IgD-negative memory B cell (primary cell): Measurements from ENCODE around the gene RAPGEF4. TPM values are rescaled to one million over a fixed set of nuclear protein-coding genes. Genes with fewer than 3 reads are reported as not detected.

Experiments used
- H3K27ac Mint-ChIP-seq, 3 donors: one replicate each; pipeline ENCODE4 v1.8.0; 2020 to 2022; ENCODE audit warnings: mild to moderate bottlenecking in 3 of 3, mixed read lengths in 3 of 3, moderate library complexity in 1 of 3
- H3K27me3 Mint-ChIP-seq: one replicate; pipeline ENCODE4 v1.8.0; 2021; ENCODE audit warnings: mixed read lengths
- H3K36me3 Mint-ChIP-seq: one replicate; pipeline ENCODE4 v1.8.0; 2020; ENCODE audit warnings: mild to moderate bottlenecking, mixed read lengths
- H3K4me1 Mint-ChIP-seq, 3 donors: one replicate each; pipeline ENCODE4 v1.8.0; 2020 to 2022; ENCODE audit warnings: mixed read lengths in 3 of 3, mild to moderate bottlenecking in 1 of 3
- H3K4me3 Mint-ChIP-seq, 4 donors: one replicate each; pipeline ENCODE4 v1.8.0; 2020 to 2022; ENCODE audit warnings: mild to moderate bottlenecking in 4 of 4, mixed read lengths in 4 of 4, moderate library complexity in 3 of 4
- H3K9me3 Mint-ChIP-seq, 3 donors: one replicate each; pipeline ENCODE4 v1.8.0; 2020 to 2021; ENCODE audit warnings: mixed read lengths in 3 of 3, mild to moderate bottlenecking in 1 of 3
- polyA plus RNA-seq: library from polyadenylated mRNA; unstranded; fragments of 300-500 nt; fragmentation: Illumina TruSeq; gene quantifications from one replicate; pipeline ENCODE4 v1.2.3, GENCODE V29; 2021

The RAPGEF4 gene
- polyA plus RNA-seq, 1 donor from 2014 or later = not detected

DNA sequence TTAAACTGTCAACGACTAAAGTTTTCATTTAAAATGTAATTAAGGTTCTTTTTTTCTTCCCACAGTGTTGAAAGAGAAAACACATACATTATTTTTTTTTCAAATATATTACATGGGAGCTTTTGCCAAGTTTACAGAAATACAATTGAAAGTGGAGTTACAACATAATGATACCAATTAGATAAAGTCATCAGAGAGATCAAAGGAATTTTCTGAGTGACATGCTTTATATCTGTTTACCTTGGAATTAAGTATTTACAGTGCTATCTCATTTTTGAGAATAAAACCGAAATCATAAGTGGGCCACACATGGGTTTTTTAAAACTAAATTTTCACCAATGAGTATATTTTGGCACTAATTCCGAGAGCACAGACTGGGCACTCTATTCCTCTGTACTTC lies 165.2 kb downstream of the RAPGEF4 start:
- Mint-ChIP-seq H3K27me3 (peaks cover 14% of the 10 kb centered on the region), H3K9me3 (no peaks in the 10 kb centered on the region), H3K4me1 (no peaks in the 10 kb centered on the region), H3K36me3 (no peaks in the 10 kb centered on the region), H3K27ac (no peak overlapping the region), H3K4me3 (no peak overlapping the region)

DNA sequence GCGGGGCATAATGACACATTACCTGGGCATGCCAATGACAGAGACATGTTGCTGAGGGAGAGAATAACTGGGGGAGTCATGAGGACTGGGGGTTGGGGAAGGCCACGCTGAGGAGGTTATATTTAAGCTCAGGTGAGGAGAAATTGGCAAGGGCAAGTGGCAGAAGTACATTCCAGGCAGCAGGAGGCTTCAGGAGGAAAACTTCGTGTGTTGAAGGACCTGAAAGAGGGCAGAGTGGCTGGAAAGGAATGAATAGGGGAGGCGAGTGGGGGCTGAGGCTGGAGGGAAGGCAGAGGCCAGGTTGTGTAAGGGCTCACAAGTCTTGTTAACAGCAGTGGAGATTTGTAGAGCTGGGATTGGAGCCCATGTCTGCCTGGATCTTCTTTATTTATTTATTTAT lies 166.3 kb downstream of the RAPGEF4 start:
- Mint-ChIP-seq H3K27ac (no peak overlapping the region), H3K36me3 (no peaks in the 10 kb centered on the region), H3K4me1 (no peaks in the 10 kb centered on the region), H3K9me3 (no peaks in the 10 kb centered on the region), H3K4me3 (no peak overlapping the region), H3K27me3 (peaks cover 14% of the 10 kb centered on the region)

DNA sequence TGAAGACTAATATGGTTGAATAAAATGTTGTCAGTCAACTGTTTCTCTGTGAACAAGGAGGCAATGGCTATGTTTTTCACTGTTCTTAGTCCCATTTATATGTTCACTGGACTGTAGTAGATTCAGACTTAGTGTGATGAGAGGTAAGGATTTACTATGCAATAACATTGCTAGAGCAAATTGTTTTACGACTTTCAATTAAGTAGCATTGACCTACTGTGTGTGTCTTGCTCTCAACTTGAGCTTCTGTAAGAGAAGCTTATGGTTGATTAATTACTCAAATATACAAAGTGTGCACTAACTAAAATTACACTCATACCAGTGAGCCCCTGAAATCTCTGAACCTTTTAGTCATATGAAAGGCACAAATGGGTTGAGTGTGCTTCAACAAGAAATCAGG lies 168.6 kb downstream of the RAPGEF4 start:
- no peaks in the 10 kb centered on the region for H3K36me3 Mint-ChIP-seq
- no peak overlapping the region for H3K4me3 Mint-ChIP-seq
- no peaks in the 10 kb centered on the region for H3K9me3 Mint-ChIP-seq
- no peaks in the 10 kb centered on the region for H3K4me1 Mint-ChIP-seq
- peaks cover 4% of the 10 kb centered on the region for H3K27me3 Mint-ChIP-seq
- no peak overlapping the region for H3K27ac Mint-ChIP-seq

DNA sequence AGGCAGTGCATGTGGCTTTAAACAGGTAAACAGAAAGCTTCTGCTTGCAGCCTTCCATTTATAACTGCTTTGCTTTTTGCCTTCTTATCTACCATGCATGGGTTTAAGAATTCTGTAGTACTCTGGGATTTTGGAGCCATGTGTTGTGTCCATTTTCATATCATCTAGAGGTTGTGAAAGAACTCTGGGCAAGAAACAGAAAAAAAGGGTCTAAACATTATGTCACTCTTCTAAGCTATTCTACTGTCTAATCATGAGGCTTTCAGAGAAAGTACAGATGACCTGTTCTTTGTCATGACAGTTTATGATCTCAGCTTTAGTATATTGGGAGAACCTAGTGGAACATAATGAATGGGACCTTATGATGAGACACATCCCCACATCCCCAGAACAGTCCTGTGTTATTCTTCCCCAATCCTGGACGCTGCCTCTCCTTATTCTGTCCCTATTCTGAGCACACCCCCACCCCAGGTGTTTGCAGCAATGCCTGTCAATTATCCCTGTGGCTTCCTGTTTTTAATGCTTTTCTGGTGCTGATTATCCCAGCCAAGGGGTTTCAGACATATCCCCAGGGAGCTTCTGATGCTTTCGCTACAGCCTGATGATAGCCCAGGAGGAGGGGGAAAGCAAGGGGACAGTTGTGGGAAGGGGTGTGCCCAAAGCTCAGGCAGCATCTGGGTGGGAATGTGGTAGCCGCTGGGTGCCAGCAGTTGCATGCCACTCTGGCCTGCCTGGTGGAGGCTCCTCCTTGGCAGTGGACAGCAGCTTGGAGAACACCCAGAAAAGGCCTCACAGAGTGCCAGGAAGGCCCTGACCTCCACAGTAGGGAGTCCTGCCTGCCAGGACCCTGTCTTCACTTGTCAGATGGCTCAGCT lies 170.5 kb downstream of the RAPGEF4 start:
- Mint-ChIP-seq H3K27me3 (peaks cover 4% of the 10 kb centered on the region), H3K27ac (no peak overlapping the region), H3K4me1 (no peaks in the 10 kb centered on the region), H3K9me3 (no peaks in the 10 kb centered on the region), H3K36me3 (no peaks in the 10 kb centered on the region), H3K4me3 (no peak overlapping the region)

DNA sequence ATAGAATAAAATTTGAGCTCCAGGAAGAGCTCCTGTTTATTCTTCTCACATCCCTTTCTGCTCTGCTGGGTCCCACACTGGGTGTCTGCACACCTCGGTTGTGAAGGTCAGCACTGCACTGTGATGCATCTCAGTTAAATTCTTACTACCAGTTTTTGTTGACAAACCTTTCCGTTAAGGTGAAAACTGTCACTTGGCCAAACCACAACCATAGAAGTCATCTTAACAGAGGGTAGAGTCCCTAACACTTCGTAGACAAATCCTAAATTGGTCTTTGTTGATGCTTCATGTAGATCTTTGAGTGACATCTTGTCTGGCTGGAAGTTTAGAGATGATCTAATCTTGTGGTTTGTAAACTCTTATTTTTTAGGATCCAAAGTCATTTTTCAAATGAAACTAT lies 172.6 kb downstream of the RAPGEF4 start:
- Mint-ChIP-seq H3K36me3 (no peaks in the 10 kb centered on the region), H3K4me1 (no peaks in the 10 kb centered on the region), H3K27ac (no peak overlapping the region), H3K9me3 (no peaks in the 10 kb centered on the region), H3K4me3 (no peak overlapping the region), H3K27me3 (peaks cover 4% of the 10 kb centered on the region)

DNA sequence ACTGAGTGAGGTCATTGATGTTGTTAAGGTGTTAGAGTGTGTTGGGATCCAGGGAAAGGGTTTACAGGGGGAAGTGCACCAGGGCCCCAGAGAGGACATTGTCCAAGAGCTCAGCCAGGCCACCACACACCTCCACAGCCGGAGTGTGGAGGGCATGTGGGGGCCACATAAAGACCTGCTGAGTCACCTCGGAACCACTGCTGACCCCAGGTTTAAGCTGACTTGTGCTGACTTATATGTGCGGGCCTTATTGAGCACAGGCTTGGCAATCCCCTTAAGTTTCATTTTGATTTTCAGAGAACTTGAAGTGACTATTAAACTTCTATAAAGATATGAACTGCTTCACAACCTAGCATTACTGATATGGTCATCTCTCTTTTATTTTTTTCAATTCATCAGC lies 173.8 kb downstream of the RAPGEF4 start:
- no peak overlapping the region for H3K27ac Mint-ChIP-seq
- peaks cover 0 to 1% (median 0%) of the 10 kb centered on the region in 3 donors for H3K4me1 Mint-ChIP-seq
- H3K27me3 Mint-ChIP-seq = peaks cover 2% of the 10 kb centered on the region
- H3K36me3 Mint-ChIP-seq = no peaks in the 10 kb centered on the region
- H3K4me3 Mint-ChIP-seq = no peak overlapping the region
- H3K9me3 Mint-ChIP-seq = no peaks in the 10 kb centered on the region

DNA sequence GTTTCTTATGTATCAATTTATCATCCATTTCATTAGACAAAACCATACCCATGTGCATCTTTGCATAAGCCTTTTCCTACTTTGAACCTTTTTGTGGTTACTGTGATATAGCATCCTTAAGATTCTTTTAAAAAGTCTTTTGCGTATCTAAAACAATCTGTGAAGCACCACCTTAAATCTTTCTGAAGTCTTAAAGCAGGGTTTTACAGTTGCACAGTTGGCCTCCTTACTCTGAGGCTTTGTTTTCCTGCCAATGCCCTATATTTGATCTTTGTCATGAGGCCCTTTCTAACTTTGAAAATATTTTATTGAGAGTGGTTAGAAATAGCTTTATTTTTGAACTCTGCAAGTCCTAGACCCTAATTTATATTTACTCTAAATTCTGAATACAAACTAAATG lies 176.6 kb downstream of the RAPGEF4 start:
- no peak overlapping the region for H3K27ac Mint-ChIP-seq
- H3K9me3 Mint-ChIP-seq = no peaks in the 10 kb centered on the region
- no peak overlapping the region for H3K4me3 Mint-ChIP-seq
- no peaks in the 10 kb centered on the region for H3K36me3 Mint-ChIP-seq
- H3K4me1 Mint-ChIP-seq = peaks cover 0 to 1% (median 0%) of the 10 kb centered on the region in 3 donors
- peaks cover 9% of the 10 kb centered on the region for H3K27me3 Mint-ChIP-seq

DNA sequence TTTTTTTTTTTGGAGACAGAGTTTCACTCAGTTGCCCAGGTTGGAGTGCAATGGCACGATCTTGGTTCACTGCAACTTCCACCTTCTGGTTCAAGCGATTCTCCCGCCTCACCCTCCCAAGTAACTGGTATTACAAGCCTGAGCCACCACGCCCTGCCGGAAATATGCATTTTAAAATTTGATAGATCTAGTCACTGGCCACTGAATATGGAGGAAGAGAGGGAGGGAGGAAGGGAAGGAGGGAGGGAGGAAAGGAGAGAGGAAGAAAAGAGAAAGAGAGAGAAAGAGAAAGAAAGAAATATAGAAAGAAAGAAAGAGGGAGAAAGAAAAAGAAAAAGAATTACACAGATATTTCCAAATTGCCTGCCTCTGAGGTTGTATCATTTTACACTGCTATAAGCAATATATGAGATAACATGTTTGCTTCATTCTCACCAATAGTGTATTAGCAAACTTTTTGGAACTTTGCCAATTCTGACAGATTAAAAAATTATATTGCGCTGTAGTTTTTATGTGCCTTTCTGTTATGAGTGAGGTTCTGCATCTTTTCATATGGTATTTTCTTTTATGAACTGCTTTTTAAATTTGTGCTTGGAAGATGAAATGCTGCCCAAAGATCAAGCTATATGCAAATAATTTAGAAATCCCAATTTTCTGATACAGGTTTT lies 178.8 kb downstream of the RAPGEF4 start:
- Mint-ChIP-seq H3K27me3 (peaks cover 15% of the 10 kb centered on the region), H3K4me3 (no peak overlapping the region)

DNA sequence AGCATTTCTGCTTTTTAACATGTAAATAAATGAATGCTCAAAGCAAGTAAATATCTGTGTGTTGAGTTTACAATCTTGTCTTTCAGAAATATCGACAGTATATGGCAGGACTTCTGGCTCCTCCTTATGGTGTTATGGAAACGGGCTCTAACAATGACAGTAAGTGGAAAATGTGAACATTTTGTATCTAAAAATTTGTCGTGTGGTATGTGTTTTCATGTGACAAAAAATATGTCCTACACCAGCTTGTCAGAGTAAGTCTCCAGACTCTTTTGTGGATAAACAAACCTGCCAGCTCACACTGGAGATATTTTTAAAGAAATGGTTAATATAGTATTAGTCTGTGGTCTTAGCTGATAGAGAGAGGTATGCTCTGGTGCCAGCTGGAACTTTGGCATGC lies 182.1 kb downstream of the RAPGEF4 start:
- Mint-ChIP-seq H3K36me3 (no peaks in the 10 kb centered on the region), H3K27me3 (peaks cover 24% of the 10 kb centered on the region), H3K4me1 (peaks cover 0 to 1% (median 0%) of the 10 kb centered on the region in 3 donors), H3K4me3 (no peak overlapping the region), H3K27ac (no peak overlapping the region), H3K9me3 (no peaks in the 10 kb centered on the region)

More for the DNA sequence above, 178.8 kb downstream of the RAPGEF4 start:
- H3K4me1 Mint-ChIP-seq = peaks cover 0 to 1% (median 0%) of the 10 kb centered on the region in 3 donors
- H3K9me3 Mint-ChIP-seq = no peaks in the 10 kb centered on the region
- H3K36me3 Mint-ChIP-seq = no peaks in the 10 kb centered on the region
- no peak overlapping the region for H3K27ac Mint-ChIP-seq

DNA sequence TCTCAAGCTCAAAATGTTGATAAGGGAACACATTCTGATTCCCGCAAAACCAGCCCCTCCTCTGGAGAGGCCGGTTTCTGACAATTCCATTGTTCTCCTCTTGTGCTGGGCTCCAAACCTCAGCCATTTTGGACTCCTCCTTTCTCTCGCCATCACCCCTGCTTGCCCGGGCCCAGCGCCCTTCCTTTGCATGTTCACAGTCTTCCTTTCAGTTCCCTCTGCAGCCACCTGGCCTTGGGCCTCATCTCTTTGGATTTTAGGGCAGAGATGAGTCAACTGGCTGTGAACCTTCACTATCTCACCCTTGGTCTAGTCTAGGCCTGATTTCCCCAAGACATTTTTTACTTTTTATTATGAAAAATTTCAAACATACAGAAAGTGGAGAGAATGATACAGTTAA lies 184.1 kb downstream of the RAPGEF4 start:
- no peaks in the 10 kb centered on the region for H3K4me1 Mint-ChIP-seq
- H3K36me3 Mint-ChIP-seq = no peaks in the 10 kb centered on the region

DNA sequence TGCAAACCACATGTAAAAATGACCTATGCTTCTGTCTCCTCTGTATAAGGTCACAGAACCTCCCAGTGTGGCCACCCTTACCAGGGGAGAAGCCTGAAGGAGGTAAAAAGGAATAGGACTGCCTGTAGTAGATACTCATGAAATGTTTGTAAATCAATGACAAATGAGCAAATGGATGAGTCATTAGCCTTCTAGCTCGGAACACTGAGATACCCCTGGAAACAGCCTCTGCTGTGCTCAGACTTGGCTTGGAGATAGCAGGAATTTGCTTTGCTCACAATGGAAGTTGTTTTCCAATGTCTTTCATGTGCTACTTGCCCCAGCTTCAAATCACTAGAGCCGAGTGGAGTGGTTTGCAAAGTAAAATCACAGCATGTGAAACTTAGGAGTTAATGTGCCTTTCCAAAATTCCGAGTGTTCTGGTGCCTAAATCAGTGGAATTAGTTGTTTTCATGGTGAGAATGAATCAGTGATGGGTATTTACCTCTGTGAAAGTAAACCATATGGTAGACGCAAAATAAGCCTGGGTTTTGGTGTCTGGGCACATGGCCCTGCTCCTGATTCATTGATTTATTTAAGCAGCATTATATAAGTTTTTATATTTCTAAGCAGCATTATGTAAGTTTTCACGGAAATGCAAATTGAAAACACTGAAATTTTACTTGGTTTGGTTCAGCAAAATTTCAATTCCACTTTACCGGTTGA lies 186.0 kb downstream of the RAPGEF4 start:
- H3K27me3 Mint-ChIP-seq = peaks cover 16% of the 10 kb centered on the region
- no peak overlapping the region for H3K4me3 Mint-ChIP-seq
- H3K4me1 Mint-ChIP-seq = no peaks in the 10 kb centered on the region
- H3K9me3 Mint-ChIP-seq = no peaks in the 10 kb centered on the region
- peaks cover 2% of the 10 kb centered on the region for H3K36me3 Mint-ChIP-seq
- H3K27ac Mint-ChIP-seq = no peak overlapping the region

More for the DNA sequence above, 184.1 kb downstream of the RAPGEF4 start:
- no peak overlapping the region for H3K27ac Mint-ChIP-seq
- no peak overlapping the region for H3K4me3 Mint-ChIP-seq
- peaks cover 20% of the 10 kb centered on the region for H3K27me3 Mint-ChIP-seq
- H3K9me3 Mint-ChIP-seq = no peaks in the 10 kb centered on the region

DNA sequence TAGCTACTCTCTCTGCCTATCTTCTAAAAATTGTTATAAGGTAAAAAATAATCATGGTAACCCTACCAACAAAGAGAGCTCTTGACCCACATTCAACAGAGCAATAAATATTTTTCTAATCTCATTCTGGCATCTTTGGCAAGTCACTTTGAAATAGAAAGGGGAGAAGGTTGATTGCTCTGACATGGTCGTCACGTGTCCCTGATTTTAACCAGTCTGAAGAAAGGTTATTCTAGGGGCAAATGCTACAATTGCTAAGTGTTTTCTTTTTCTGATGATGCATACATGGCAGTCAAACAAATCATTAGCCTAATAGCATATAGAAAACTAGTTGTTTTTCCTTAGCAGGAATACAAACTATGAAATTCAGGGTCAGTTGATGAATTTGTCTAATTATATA lies 186.7 kb downstream of the RAPGEF4 start:
- Mint-ChIP-seq H3K4me3 (no peak overlapping the region), H3K4me1 (no peaks in the 10 kb centered on the region), H3K27me3 (peaks cover 16% of the 10 kb centered on the region), H3K27ac (no peak overlapping the region), H3K9me3 (no peaks in the 10 kb centered on the region), H3K36me3 (peaks cover 2% of the 10 kb centered on the region)

DNA sequence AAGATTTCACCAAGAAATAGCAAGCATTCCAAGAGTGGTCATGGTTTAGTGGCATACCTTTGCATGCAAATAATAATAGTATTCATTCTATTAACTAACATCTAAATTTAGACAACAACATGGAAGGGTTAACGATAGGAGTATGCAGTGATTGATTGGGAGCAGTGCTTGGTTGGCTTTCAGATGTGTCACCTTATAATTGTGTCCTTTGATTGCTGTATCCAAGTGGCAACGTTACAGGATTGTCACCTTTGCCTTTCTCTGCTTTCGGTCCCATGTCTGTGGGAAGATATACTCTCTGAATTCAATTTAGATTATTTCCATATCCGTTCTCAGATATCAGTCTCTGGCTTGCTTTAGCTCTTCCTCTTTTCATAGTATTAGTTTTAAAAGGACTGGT lies 187.2 kb downstream of the RAPGEF4 start:
- Mint-ChIP-seq H3K27me3 (peaks cover 16% of the 10 kb centered on the region), H3K27ac (no peak overlapping the region), H3K9me3 (no peaks in the 10 kb centered on the region), H3K36me3 (peaks cover 2% of the 10 kb centered on the region), H3K4me3 (no peak overlapping the region), H3K4me1 (no peaks in the 10 kb centered on the region)

DNA sequence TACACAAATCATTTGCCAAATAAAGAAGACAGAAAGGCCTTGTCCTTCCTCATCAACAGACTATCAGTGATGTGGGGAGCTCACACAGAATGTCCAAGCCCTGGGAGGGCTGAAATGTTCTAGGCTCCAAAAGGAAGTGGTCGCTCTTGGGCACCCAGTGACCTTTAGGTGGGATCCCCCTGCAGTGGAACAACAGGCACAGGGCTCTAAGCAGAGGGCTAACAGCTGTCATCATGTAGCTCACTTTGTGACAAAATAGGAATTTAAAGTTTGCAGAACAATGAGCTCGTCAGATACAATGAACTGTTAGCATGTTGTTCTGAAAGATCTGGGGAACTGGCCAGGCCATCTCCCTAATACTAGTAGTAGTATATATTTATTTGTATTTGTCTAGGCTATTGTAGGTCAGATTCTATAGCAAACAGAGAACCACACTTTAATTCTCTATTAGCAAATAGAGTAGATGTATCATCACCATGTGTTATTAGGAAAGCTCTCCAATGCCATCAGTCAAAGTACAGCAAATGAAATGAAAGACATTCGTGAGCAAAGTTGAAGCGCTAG lies 188.5 kb downstream of the RAPGEF4 start:
- no peak overlapping the region for H3K4me3 Mint-ChIP-seq

DNA sequence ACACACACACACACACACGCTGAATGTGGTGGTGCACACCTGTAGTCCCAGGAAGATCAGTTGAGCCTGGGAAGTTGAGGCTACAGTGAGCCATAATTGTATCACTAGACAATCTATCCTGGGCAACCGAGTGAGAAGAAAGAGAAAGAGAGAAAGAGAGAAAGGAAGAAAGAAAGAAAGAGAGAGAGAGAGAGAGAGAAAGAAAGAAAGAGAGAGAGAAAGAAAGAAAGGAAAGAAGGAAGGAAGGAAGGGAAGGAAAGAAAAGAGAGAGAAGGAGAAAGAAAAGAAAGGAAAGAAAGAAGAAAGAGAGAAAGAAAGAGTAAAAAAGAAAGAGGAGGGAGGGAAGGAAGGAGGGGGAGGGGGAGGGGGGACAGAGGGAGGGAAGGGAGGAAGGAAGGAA lies 190.0 kb downstream of the RAPGEF4 start:
- Mint-ChIP-seq H3K27ac (no peak overlapping the region), H3K4me1 (no peaks in the 10 kb centered on the region), H3K36me3 (peaks cover 2% of the 10 kb centered on the region), H3K4me3 (no peak overlapping the region), H3K27me3 (peaks cover 10% of the 10 kb centered on the region), H3K9me3 (no peaks in the 10 kb centered on the region)

More for the DNA sequence above, 188.5 kb downstream of the RAPGEF4 start:
- Mint-ChIP-seq H3K4me1 (no peaks in the 10 kb centered on the region), H3K27me3 (peaks cover 13% of the 10 kb centered on the region), H3K9me3 (no peaks in the 10 kb centered on the region), H3K36me3 (peaks cover 2% of the 10 kb centered on the region), H3K27ac (no peak overlapping the region)
